Hematopoietic multipotent progenitor cell treated with erythropoietin and hydrocortisone succinate and interleukin-3 and kit ligand, for 4 days (in vitro differentiated cells): ENCODE results near the gene BBX.

Experiments
- DNase-seq: peaks from one replicate; pipeline ENCODE4 v3.0.0-alpha.2; 2015

Gene BBX

DNA sequence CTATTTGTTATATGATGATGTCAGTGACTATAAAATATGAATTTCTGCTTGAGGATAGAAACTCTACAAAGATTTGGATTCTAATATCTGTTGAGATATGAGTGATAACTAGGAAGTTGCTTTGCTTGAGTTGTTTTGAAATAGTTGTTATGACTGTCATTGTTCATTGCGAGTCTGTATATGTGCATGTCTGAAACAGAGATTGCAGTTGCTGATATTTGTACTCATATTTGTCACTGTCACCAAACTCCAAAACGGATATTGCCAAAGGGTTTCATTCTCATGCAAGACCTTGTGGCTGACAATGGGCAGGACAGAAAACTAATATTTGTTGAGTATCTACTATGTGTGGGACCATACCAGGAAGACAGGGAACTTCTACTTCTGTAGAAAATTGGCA lies 327.9 kb downstream of the BBX start:
- DNase-seq, result peak; percentile 64

DNA sequence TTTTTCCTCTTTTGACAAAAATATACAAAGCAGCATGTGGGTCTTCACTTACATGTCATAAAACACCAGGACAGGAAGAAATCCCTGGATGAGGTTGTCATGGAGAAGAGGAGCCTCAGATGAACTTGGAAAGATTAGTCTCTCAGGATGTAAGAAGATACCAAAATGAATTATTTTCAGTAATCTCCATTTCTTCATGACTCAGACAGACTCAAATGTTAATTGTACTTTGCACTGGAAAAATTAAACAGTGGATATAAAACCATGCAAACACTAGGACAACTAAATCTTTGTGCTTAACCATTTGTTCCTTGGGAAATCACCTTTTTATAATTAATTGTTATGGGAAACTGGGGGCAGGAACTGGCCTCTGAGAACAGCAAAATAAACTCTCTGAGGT lies 331.1 kb downstream of the BBX start:
- no peak for DNase-seq

DNA sequence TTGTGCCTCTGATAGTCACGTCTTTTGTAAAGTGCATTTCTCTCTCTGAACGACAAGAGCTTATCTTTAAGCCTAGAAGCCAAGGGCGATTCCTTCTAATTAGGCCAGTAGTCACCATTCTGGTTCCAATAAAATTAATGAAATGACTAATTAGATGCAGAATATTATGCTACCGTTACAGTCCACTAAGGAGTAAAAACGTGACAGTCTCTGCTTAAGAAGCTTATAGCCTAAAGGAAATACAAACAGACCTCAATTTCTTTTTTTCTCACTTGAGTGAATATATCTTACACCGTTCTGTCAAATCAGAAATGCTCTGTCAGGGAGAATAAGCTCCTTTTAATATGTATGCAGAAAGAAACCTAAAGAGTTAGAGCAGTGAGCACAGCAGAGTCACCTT lies 332.0 kb downstream of the BBX start:
- DNase-seq, result no peak

DNA sequence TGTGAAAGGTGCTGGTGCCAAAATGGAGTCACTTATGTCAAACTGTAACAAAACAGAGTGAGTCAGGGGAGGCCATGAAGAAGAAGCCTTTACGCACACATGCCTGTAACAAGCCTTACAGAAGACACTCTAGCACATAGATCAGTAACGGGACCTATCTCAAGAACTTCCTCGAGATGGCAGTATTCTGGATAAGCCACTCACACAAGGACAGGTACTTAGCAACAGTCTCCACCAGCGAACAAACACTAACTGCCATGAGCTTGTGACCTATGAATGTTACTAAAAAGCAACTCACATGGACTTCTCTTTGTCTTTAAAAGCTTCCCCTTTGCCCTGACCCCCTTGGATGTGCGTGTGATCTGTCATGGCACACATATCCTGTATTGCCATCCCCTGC lies 332.9 kb downstream of the BBX start:
- peak; percentile 44 for DNase-seq

DNA sequence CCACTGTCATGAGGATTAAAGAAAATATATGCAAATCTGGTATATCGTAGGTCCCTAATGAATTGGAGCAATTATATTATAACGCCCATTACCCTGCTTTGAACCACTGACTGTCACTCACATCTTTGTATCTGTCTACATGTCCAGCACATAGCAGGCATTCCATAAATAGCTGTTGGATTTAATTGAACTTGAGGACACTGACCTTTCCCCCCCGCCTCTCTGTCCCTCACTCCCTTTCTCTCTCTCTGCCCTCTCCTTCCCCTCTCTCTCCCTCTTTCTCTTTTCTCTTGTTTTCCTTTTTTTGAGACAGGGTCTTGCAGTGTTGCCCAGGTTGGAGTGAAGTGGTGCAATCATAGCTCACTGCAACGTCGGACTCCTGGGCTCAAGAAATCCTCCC lies 335.1 kb downstream of the BBX start:
- no peak for DNase-seq

DNA sequence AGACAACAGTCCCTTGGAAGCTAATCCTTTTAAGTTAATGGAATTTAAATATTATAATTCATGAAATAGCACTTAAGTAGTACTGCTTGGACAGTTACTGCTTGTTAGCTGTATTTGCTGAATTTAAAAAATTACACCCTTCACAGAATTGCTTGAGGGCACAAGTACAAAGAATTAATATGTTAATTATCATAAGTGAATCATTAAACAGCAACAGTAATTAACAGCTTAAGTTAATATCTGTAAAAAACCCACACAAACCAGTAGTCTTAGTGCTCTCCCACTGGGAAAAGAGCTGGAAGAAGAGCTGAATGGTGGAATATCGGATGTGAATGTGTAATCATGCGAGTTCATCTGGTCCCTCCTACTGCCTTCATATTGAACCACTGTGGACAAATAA lies 336.1 kb downstream of the BBX start:
- DNase-seq, result no peak
